Activated T-cell treated with anti-CD3 and anti-CD28 coated beads, Interleukin-2, amount 50 U/mL, for 24 hours (primary cell): ENCODE data around the gene EMX1.

Experiments
- DNase-seq: peaks from one replicate; pipeline ENCODE4 v3.0.0-alpha.2; 2020
- H3K27ac Mint-ChIP-seq: 2 replicates; pipeline ENCODE4 v1.8.0; 2020; ENCODE audit warnings: mild to moderate bottlenecking, mixed read lengths
- H3K27me3 Mint-ChIP-seq: 2 replicates; pipeline ENCODE4 v1.8.0; 2020; ENCODE audit warnings: mixed read lengths
- H3K36me3 Mint-ChIP-seq: 2 replicates; pipeline ENCODE4 v1.8.0; 2020; ENCODE audit warnings: low read depth, mixed read lengths
- H3K4me1 Mint-ChIP-seq: 2 replicates; pipeline ENCODE4 v1.8.0; 2020; ENCODE audit warnings: low read depth, mixed read lengths
- H3K4me3 Mint-ChIP-seq: 2 replicates; pipeline ENCODE4 v1.8.0; 2020; ENCODE audit warnings: mild to moderate bottlenecking, moderate library complexity, mixed read lengths
- H3K9me3 Mint-ChIP-seq: 2 replicates; pipeline ENCODE4 v1.8.0; 2020; ENCODE audit warnings: mixed read lengths

Gene EMX1

GRCh38 chr2:72952110-72952823 lies 34.9 kb downstream of the EMX1 start:
- H3K27me3 Mint-ChIP-seq, result no peaks in the 10 kb centered on the region
- H3K4me1 Mint-ChIP-seq, result peaks cover 19% of the 10 kb centered on the region
- H3K9me3 Mint-ChIP-seq, result no peaks in the 10 kb centered on the region
- DNase-seq, result no peak
- H3K4me3 Mint-ChIP-seq, result no peak overlapping the region
- no peak overlapping the region for H3K27ac Mint-ChIP-seq
- H3K36me3 Mint-ChIP-seq, result no peaks in the 10 kb centered on the region

GRCh38 chr2:72952961-72953360 lies 35.6 kb downstream of the EMX1 start:
- H3K4me1 Mint-ChIP-seq, result peaks cover 19% of the 10 kb centered on the region
- no peaks in the 10 kb centered on the region for H3K9me3 Mint-ChIP-seq
- no peaks in the 10 kb centered on the region for H3K27me3 Mint-ChIP-seq
- H3K36me3 Mint-ChIP-seq, result no peaks in the 10 kb centered on the region
- no peak for DNase-seq
- no peak overlapping the region for H3K27ac Mint-ChIP-seq
- no peak overlapping the region for H3K4me3 Mint-ChIP-seq

DNA sequence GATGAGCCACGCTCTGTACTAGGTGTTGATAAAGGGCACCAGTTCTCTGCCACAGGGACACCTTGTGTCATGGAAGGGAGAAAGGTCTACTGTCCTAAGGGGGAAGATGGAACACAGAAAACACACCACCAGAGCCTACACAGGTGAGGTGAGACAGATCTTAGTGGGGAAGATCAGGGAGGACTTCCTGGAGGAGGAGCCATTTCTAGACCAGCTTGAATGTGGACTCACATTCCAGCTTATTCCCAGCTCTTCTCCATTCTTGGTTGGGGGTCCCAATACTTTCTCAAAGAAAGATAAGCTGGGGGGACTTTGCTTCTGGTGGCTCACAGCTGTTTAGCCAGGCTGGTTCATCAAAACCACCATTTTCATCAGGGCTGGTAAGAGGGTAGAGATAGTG lies 36.2 kb downstream of the EMX1 start:
- Mint-ChIP-seq H3K4me3 (no peak overlapping the region), H3K9me3 (no peaks in the 10 kb centered on the region), H3K27me3 (no peaks in the 10 kb centered on the region), H3K27ac (peak overlapping the region; percentile 77), H3K4me1 (peaks cover 19% of the 10 kb centered on the region), H3K36me3 (no peaks in the 10 kb centered on the region)
- DNase-seq, result no peak

DNA sequence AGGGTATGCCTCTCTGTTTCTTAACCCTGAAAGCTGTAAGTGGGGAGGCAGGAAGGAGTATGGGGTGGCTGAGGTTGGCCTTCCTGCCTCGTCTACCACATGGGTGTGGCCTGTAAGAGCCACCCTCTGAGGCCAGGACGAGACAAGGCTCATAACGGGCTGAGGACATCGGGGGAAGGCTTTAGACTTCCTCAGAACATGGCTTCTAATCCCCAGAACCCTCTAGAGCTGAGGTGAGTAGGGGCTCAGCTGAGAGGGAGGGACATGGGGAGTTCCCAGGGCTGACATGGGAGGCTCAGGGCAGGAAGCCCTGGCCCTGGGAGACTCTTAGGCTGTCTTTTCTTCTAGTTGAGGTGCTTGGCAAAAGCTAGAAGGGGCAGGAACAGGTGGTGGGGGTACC lies 36.7 kb downstream of the EMX1 start:
- peak overlapping the region; percentile 63 for H3K4me3 Mint-ChIP-seq
- H3K4me1 Mint-ChIP-seq, result peaks cover 19% of the 10 kb centered on the region
- DNase-seq, result peak; percentile 40
- no peaks in the 10 kb centered on the region for H3K36me3 Mint-ChIP-seq
- no peaks in the 10 kb centered on the region for H3K9me3 Mint-ChIP-seq
- H3K27ac Mint-ChIP-seq, result peak overlapping the region; percentile 77
- H3K27me3 Mint-ChIP-seq, result no peaks in the 10 kb centered on the region

DNA sequence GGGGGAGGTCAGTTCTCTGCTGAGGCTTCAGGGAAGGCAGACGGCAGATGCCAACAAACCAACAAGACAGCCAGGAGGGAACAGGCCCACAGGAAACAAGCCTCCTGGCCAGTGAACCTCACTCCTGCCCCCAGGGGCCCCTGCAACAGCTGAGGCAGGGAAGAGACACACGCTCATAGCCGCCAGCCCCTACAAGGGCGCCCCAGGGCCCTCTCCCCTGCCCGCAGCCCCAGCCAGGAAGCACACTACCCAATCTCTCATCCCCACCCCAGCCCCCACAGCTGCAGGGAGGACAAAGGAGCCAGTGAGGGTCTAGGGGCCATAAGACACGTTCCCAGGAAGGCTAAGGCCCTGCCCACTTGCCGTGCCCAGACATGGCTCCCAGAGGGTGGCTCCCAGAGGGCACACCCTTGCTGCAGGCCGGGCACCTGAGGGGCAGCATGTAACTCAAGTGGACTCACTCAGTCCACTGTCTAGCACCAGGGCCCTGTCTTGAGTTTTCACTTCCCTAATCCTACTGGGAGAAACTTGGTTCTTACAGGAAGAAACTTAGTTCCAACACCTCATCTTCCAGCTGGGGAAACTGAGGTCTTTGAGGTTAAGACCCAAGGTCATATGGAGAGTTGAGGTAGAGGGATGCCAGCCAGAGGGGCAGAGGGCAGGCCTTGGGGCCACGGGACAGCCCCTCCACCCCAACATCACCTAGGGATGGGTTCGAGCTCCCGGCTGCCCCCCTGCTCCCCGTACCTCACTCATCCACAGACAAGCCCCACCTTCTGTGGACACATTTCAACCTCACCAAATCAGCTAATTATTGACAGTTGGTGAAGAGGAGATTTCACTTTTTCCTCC lies 37.3 kb downstream of the EMX1 start:
- Mint-ChIP-seq H3K27ac (peak overlapping the region; percentile 77), H3K9me3 (no peaks in the 10 kb centered on the region), H3K4me3 (peak overlapping the region; percentile 63), H3K27me3 (no peaks in the 10 kb centered on the region), H3K4me1 (peaks cover 19% of the 10 kb centered on the region), H3K36me3 (no peaks in the 10 kb centered on the region)
- no peak for DNase-seq

- Mint-ChIP-seq H3K27me3 (no peaks in the 10 kb centered on the region), H3K36me3 (no peaks in the 10 kb centered on the region), H3K4me3 (no peak overlapping the region), H3K9me3 (no peaks in the 10 kb centered on the region), H3K4me1 (peaks cover 19% of the 10 kb centered on the region), H3K27ac (no peak overlapping the region)
- no peak for DNase-seq
Observed at GRCh38 chr2:72955228-72956049, 38.1 kb downstream of the EMX1 start.

DNA sequence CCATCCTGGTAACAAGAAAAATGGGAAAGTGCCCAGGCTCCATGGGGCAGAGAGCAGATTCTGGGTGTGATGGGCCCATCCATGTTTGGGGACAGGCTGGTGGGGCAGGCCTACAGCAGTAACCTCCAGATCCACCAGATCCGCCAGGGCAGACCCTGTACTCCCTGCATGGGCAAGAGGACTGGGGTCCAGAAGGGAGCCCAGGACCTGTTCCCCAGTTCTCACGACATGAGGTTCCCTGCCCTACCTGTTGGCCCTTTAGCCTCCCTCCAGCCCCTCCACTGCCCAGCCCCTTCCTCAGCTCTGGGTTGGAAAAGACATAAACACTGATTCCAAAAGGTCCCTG lies 38.7 kb downstream of the EMX1 start:
- no peak for DNase-seq
- Mint-ChIP-seq H3K4me1 (peaks cover 19% of the 10 kb centered on the region), H3K9me3 (no peaks in the 10 kb centered on the region), H3K27me3 (no peaks in the 10 kb centered on the region), H3K4me3 (no peak overlapping the region), H3K27ac (no peak overlapping the region), H3K36me3 (peaks cover 3% of the 10 kb centered on the region)

DNA sequence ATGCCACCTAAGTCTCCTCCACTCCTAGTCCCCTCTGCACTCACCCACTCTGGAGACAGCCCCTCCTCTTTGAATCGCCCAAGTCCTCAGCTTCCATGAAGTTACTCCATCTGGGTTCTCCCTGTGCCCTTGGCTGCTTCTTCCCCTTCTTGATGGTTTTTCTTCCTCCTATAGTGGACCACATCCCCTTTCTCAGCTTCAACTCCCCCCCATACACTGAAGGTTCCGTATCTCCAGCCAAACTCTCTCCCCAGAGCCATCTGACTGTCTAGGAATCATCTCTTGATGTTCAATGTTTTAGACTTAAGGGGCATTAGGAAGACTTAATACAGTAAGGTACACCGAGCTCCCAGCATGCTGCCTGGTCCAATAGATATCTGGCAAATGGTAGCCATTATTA lies 39.6 kb downstream of the EMX1 start:
- Mint-ChIP-seq H3K36me3 (peaks cover 3% of the 10 kb centered on the region), H3K4me3 (no peak overlapping the region), H3K27ac (no peak overlapping the region), H3K4me1 (peaks cover 19% of the 10 kb centered on the region), H3K27me3 (no peaks in the 10 kb centered on the region), H3K9me3 (no peaks in the 10 kb centered on the region)
- DNase-seq, result no peak

DNA sequence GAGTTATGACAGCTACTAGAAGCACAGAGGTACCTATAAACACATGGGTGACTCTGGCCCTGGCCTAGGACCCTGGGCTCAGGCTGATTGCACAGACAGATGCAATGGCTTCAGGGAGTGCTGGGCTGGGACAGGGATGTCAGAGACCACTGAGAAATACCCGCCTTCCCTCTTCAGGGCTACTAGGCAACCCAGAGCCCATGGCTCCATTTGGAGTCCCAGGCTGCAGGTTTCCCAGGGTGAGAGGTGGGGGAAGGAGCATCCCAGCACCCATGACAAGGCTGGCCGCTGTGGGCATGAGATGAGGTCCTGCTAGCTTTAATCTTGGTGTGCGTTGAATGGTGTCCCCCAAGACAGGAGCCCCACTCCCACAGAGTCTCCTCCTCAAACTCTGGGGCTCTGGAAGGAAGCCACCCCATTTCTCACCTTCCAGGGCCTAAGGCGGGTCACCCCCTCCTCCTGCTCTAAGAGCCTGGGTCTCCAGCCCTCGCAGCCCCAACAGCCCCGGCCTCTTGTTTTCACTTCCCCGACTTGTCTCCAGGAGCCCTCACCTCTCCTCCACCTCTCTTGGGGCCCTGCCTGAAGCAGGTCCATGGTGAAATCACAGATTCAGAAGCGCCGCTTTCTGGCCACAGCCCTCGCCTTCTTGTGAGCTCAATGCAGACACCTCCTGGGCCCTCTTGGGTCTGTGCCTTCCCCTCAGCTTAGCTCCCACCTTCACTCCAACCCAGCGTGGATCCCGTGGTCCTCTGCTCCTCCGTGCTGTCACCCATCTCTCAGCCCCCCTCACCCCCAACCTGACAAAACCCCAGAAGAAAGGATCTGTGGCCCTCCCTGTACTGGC lies 41.4 kb downstream of the EMX1 start:
- no peak overlapping the region for H3K4me3 Mint-ChIP-seq
- H3K4me1 Mint-ChIP-seq, result peaks cover 14% of the 10 kb centered on the region
- peaks cover 3% of the 10 kb centered on the region for H3K36me3 Mint-ChIP-seq
- no peaks in the 10 kb centered on the region for H3K9me3 Mint-ChIP-seq
- no peak overlapping the region for H3K27ac Mint-ChIP-seq
- no peak for DNase-seq
- H3K27me3 Mint-ChIP-seq, result no peaks in the 10 kb centered on the region

- peaks cover 6% of the 10 kb centered on the region for H3K4me1 Mint-ChIP-seq
- peaks cover 3% of the 10 kb centered on the region for H3K36me3 Mint-ChIP-seq
- no peak overlapping the region for H3K27ac Mint-ChIP-seq
- no peaks in the 10 kb centered on the region for H3K27me3 Mint-ChIP-seq
- H3K9me3 Mint-ChIP-seq, result no peaks in the 10 kb centered on the region
- H3K4me3 Mint-ChIP-seq, result no peak overlapping the region
- DNase-seq, result no peak
Observed at GRCh38 chr2:72959554-72959953, 42.2 kb downstream of the EMX1 start.

DNA sequence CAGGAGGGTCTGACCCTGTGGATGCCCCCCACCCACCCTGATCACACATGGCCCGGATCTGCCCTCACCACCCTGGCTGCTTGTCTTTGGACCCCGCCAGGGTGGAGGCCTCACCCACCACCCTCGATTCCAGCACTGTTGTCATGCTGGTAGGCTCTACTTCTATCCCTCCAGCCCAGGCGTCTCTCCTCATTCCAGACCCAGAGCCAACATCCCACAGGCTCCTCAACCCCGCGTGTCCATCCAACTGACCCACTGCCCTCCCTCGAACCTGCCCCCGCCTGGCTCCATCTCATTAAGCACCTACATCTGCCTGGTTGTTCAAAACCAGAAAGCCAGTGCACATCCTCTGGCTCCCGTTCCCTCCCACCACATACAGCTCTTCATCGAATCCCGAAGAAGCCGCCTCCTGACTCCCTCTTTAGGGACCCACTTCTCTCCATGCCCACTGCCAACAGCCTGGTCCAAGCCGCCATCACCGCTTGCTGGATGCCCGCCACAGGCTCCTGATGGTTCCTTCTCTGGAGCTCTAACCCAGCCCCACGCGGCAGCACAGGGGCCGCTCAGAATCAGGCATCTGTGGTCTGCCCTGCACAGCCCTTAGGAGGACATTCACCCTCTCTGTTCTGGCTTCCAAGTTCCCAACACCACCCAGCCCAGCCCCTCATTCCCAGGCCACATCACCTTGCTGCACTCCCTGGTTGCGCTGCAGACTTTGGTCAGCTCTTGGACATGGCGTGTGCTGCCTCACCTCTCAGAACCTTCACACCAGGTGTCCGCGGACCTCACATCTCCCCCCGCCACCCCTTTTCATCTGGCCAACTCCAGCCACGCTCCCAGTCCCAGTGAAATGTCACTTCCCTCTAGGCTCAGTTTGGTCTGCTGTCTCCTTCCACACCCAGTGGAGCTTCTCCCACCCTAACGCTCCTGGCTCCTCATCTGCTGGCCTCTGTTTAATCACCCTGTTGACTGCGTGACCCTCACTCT lies 43.0 kb downstream of the EMX1 start:
- DNase-seq, result no peak
- no peak overlapping the region for H3K27ac Mint-ChIP-seq
- H3K9me3 Mint-ChIP-seq, result no peaks in the 10 kb centered on the region
- peaks cover 3% of the 10 kb centered on the region for H3K36me3 Mint-ChIP-seq
- H3K4me3 Mint-ChIP-seq, result no peak overlapping the region
- peaks cover under 1% of the 10 kb centered on the region for H3K4me1 Mint-ChIP-seq
- H3K27me3 Mint-ChIP-seq, result no peaks in the 10 kb centered on the region

- peaks cover 3% of the 10 kb centered on the region for H3K36me3 Mint-ChIP-seq
- H3K27me3 Mint-ChIP-seq, result no peaks in the 10 kb centered on the region
- H3K9me3 Mint-ChIP-seq, result no peaks in the 10 kb centered on the region
- H3K4me3 Mint-ChIP-seq, result no peak overlapping the region
- no peaks in the 10 kb centered on the region for H3K4me1 Mint-ChIP-seq
- no peak overlapping the region for H3K27ac Mint-ChIP-seq
- no peak for DNase-seq
Observed at GRCh38 chr2:72961036-72961720, 43.9 kb downstream of the EMX1 start.
